GM10847 (cell line): ENCODE data around the gene CDK15.

Source experiments
- POLR2A ChIP-seq: IDR thresholded peaks from 2 replicates; pipeline ENCODE4 v1.6.1; 2011; ENCODE audit not compliant: insufficient read length; ENCODE audit errors: extremely low read depth

CDK15 gene

DNA sequence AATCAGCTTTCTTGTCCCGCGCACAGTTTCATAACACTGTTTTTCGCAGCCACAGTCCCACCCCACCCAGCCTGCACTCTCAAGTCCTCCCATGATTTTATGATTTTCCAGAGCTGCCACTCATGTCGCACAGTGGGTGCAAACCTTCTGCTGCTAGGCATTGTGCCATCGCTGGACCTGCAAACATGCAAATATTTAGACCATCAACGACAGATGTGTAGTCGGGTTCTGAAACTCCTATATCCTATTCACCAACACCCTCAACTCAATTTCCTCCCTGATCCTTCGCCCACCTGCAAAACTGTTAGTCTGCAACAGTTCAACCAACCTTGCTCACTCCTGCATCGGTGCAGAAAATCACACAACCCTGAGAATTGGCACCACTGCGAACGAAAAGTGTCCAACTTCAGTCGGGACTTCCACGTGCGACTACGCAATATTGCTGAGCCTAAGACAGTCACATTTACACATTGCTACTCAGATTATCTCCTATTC, 24.7 kb upstream of the CDK15 start:
- TF ChIP-seq POLR2A: no peak

DNA sequence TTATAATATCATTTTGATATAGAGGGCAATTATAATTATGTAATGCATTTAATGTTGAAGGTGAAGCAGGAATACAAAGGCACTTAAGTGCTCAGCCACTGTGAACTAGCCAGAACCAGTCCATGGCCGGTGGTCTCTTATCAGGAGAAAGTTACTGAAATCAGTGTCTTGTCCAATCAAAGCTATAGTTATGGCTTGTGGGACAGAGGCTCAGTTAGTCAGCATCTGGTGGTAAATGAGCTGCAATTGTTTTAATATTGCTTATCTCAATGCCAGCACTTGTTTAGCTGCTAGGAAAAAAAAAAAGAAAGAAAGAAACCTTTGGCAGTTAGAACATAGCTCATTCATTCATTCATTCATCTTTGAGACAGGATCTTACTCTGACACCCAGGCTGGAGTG, 21.8 kb upstream of the CDK15 start:
- no peak for TF ChIP-seq POLR2A

DNA sequence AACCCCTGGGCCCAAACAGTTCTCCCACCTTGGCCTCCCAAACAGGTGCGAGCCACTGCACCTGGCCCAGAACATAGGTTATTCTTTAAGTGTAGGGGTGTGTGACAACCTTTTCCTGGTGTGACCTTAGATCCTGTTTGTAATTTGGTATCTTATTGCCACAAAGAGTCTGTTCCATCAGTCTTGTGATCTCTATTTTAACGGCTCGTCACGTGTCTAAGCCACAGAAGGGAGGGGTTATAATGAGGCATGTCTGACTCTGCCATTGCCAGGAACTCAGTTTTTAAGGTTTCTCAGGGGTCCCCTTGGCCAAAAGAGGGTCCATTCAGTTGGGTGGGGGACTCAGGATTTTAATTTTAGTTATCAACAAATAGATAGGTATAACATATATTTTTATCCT, 21.2 kb upstream of the CDK15 start:
- no peak for TF ChIP-seq POLR2A

DNA sequence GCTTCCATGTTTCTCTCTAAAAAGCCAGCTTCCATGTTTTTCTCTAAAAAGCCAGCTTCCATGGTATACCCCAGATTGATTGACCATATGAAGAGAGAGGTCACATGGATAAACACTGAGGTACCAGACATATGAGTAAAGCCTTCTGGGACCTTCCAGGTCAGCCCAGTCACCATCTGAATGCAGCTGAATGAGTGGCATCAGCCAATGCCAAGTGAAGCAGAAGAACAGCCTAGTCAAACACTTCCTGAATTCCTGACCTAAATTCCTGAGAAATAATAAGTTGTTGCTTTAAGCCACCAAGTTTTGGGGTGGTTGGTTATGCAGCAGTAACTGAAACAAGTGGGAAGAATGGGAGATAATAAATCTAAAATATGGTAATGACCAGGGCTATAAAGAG, 19.9 kb upstream of the CDK15 start:
- no peak for TF ChIP-seq POLR2A

DNA sequence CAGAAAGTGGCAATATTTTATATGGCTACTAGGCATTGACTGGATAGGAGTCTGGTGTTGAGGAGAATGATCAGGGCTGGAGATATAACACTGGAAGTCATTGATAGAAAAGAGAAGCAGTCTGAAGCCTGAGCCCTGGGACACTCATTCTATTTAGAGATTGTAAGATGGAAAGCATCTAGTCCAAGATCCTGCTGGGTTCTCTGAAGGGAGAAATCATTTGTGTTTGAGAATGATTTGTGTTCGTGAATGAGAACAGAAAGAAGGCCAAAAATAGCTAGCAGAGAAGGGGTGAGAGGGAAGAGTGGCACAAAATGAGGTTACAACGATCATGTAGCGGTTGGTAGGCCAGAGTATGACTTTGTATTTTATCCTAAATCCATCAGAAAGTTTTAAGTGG, 18.0 kb upstream of the CDK15 start:
- TF ChIP-seq POLR2A: no peak

DNA sequence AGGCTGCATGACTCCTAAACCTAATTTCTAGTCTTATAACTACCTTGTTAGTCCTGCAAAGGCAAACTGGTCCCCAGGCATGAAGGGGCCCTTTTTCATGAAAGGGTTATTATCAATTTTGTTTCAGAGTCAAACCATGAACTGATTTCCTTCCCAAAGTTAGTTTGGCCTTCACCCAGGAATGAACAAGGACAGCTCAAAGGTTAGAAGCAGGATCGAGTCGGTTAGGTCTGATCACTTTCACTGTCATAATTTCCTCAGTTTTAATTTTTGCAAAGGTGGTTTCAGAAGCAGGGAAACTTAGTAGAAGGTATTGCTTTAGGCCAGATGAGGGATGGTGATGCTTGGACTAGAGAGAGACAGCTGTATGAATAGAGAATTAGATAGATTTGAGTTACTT, 16.9 kb upstream of the CDK15 start:
- no peak for TF ChIP-seq POLR2A

DNA sequence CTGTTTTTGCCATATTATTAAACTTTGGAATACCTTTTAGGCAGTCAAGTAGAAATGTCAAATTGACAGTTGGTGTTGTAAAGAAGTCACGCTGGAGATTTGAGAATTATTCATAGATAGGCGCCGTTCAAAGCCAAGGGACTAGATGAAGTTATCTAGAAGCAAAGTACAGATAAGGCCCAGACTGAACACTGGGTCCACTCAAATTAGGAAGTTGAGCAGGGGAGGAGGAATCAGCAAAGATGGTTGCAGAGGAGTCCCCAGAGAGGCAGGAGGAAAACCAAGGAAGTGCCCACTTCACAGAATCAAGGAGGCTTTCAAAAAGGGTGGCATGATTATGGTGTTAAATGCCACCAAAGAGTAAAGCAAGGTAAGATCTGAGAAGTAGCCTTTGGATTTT, 16.0 kb upstream of the CDK15 start:
- no peak for TF ChIP-seq POLR2A

DNA sequence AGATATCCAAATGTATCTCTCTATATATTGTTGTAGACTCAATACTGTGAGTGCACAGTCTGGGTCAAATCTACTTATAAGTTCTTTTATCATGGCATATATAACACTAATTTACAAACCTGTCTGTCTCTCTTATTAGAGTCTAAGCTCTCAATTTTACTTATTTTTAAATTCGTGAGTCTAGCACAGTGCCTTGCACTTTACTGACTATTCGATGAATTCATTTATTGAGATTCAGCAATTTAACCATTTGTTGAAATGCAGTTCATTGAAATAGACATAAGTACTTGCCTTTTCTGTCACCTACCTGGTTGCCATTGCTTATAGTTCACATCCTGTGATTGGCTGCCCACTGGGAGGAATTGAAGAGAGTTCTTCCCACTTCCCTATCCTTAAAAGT, 15.3 kb upstream of the CDK15 start:
- TF ChIP-seq POLR2A: no peak

DNA sequence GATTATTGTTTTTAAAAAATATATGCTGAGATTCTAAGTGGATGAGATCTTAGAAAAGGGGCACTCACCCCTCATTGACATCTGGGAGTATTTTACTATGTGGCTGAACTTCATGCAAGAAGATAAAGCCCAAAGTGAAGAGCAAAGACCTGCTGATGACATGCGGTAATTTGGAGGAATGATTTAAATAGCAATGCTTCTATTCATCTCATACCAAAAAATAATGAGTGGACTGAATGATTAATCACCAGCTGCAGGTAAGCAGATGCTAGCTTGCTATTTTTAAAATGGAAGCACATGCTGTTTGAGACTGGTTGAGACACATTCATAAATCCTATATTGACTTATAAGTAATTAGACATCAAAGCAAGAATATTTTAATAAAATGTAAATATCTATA, 12.7 kb upstream of the CDK15 start:
- no peak for TF ChIP-seq POLR2A

DNA sequence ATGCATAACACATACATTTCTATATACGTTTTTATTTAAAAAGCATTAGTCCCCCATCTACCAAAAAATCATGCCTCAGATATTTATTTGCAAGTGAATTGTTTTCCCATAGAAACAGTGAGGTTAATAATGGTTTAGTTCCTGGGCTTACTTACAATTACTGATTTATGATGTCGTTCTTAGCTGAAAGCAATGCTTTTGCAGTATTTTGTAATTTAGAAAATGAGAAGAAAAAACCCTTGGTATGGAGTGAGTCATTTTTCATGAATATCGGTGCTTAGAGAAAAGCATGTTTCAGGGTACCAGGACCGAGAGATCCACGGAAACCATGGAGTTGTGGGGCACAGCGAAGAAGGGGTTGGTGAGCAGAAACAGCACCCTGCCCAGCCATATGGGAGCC, 12.0 kb upstream of the CDK15 start:
- no peak for TF ChIP-seq POLR2A

DNA sequence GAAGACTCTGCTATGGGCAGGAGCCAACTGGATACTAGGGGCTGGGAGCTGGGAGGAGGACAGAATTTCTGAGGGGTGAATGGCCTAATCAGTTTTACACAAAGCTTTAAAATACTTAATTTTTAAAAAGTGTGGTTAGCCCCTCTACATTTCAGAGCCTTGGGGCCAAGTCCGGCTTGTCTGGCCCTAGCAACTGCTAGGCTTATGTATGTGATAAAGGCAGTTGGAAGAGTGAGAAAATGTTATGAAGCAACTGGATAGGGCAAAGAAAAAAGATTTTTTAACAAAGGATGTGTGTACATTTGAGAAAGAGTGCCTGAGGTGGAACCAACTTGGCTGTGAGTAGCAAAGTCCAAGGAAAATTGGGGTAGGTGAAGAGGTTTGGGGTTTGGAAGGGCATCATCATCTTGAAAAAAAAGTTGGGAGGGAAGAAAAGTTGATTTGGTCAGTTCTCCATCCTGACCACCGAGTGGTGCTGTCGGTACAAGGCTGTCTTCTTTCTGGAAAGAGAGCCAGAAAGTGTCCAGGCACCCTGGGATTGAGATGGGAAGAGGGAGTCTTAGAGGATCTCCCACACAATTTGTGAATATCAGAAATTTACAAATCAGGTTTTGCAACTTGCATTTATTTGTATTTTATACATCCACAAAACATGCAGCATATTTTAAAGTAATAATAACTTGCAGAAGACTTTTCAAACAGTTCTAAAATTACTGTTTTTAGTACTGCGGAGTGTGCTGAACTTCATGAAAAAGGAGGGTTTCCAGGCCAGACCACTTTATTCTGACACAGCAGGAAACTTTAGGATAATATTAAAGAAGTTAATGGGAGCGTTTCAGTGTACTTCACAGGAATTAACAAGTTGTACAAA, 10.5 kb upstream of the CDK15 start:
- no peak for TF ChIP-seq POLR2A

DNA sequence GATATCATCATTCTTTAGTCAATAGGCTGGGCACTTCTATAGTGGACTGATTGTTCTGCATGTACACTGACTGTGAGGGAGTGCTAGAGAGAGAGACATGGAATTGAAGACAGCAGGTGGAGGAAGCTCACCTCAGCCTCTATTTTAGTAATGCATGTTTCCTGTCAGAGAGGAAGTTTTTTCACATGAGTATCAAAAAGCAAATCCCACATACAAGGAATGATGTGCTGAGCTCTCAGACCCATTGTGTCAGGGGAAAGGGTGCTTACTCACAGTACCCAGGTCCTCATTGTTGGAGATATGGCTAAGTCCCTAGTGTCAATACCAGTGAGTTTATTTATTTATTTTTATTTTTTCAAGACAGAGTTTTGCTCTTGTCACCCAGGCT, 9.9 kb upstream of the CDK15 start:
- no peak for TF ChIP-seq POLR2A

DNA sequence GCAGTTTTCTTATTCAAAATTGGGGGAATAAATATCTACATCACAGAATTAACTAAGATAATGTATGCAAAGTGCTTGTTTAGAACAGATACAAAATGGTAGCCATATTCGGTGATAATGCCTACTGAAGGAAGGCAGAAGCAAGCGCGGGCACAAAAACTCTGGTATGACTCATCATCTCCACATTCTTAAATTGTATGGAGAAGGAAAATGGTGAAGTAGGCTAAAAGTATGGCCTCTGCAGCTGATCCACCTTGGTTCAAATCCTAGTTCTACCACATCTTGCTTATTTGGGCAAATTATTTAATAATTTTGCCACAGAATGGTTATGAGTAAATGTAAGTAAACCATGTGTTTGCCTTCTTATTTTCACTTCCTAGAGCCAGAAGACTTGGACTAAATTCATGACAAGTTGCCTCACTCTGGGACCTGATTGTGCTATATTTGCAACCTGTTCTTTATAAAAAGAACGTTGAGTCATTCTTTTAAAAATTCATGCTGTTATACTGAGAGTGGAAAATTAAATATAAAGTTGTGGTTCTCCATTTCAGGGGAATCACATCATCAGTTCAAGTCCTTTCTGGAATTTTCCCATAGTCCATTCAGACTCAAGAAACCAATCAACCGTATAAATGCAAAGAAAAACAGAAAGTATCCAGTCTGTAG, 9.0 kb upstream of the CDK15 start:
- TF ChIP-seq POLR2A: no peak

DNA sequence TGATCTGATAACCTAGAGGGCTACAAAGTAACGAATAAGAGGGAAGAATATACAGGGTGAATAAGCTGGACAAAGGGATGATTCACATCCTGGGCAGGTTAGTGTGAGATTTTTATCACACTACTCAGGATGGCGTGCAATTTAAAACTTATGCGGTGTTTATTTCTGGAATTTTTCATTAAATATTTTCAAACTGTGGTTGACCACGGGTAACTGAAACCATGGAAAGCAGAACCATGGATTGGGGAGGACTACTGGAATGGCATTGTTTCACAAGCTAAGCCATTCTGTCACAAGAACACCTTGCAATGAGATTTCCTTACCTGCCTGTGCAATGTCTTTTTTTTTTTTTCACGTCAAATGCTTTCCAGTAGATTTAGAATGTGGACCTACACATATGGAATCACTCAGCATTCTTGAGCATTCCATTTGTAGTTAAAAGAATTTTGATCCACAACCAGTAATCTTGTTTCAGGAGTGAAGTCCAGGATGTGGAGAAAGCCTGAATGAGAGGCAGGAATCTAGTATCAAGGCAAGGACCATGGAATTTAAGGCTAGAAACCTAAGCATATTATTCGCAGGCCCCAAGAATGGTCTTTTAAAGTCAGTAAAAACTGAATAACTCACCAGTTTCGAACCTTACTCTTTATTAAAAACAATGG, 8.0 kb upstream of the CDK15 start:
- no peak for TF ChIP-seq POLR2A

DNA sequence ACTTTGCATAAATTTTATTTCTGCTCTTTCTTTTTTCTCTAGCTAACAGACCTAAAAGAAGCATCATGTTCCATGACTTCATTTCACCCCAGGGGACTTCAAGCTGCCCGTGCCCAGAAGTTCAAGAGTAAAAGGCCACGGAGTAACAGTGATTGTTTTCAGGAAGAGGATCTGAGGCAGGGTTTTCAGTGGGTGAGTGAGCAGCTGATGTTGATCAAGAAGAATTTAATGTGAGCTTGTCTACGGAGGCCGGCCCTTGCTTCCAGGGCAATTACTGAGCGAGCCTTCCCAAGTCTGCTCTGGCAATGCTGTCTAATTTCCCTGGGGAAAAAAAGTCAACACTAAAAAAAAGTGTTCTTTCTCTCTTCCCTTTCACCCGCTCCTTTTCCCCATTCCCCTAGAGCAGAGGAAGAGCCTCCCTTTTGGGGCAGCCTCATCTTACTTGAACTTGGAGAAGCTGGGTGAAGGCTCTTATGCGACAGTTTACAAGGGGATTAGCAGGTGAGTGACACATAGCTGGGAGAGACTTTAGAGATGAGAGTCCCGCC, 1.2 kb downstream of the CDK15 start:
- no peak for TF ChIP-seq POLR2A

DNA sequence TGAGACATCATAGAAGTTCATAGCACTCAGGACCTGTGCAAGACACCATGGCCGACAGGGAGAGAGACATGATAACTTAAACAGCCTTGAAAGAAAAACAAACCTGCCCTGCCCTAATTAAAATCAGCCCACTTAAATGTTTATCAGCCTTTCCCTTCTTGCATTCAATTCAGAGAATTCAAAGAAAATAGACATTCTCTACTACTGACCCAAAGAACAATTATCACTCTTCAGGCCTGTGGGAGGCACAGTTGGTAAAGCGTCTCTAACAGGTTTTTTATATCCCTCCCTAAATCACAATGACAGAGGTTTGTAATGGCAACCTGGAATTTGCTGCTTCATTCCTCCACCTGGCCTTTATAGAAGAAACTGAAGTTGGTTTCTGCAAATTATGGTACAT, 1.7 kb downstream of the CDK15 start:
- TF ChIP-seq POLR2A: no peak
